GM18867 (cell line): ENCODE results near the gene PIGZ.

ENCODE experiments used
- ATAC-seq: cut with Tn5 transposase; IDR thresholded peaks from one replicate; pipeline ENCODE4 v1.9.1; 2021; ENCODE audit warnings: mild to moderate bottlenecking, moderate library complexity; ENCODE audit not compliant: unreplicated experiment

PIGZ gene

GRCh38 chr3:196918968-196919367 is 49.7 kb downstream of the PIGZ start:
- no peak for ATAC-seq

GRCh38 chr3:196916995-196917394 is 51.6 kb downstream of the PIGZ start:
- ATAC-seq = no peak

- no peak for ATAC-seq
Observed at GRCh38 chr3:196916221-196916620, 52.4 kb downstream of the PIGZ start.

GRCh38 chr3:196915375-196915774 is 53.3 kb downstream of the PIGZ start:
- no peak for ATAC-seq

GRCh38 chr3:196914866-196915265 is 53.8 kb downstream of the PIGZ start:
- ATAC-seq = no peak

- ATAC-seq = no peak
Observed at GRCh38 chr3:196903740-196904139, 64.9 kb downstream of the PIGZ start.

- no peak for ATAC-seq
Observed at GRCh38 chr3:196902296-196902695, 66.3 kb downstream of the PIGZ start.

- no peak for ATAC-seq
Observed at GRCh38 chr3:196901768-196902167, 66.9 kb downstream of the PIGZ start.
